HG03565 (cell line): Measurements from ENCODE around the gene CLEC4F.

Experiments used
- ATAC-seq: cut with Tn5 transposase; IDR thresholded peaks from one replicate; pipeline ENCODE4 v1.9.1; 2021; ENCODE audit warnings: mild to moderate bottlenecking, moderate library complexity; ENCODE audit not compliant: unreplicated experiment

CLEC4F gene

DNA sequence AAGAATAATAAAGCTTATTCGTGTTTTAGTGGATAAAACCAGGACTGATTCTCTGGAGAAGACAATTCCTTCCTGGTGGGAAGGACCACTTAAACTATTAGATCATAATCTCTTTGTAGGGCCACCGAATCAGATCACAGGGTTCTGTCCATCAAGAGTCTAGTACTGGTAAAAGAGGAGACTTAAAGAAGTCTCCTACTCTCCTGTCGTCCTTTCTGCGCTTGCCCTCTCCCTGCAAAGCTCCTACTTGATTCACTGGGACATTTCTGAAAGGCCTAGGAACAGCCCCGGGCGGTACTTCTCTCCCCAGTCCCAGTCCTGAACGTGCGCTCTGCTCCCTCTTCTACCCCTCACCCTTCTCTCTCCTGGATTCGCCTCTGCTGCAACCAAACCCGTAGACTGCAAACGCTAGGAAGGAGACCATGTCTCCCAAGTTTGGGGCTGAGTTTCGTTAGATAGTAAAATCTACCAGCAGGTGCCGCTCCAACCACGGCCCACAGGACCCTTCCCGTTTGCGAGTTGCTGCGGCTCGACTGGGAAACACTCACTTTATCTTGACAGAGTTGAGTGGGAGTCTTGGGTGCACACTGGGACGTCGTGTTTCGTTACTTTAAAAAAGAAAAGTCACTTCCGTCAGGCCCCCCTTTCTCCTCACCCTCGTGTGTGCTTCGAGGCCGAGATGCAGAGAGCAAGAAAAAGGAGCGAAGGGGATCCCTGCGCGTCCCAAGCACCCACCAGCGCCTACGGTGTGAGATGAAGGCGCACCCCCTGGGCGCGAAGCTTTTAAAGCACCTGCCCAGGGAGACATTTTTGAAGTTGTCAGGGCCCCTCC is 30.9 kb downstream of the CLEC4F start:
- ATAC-seq: no peak

DNA sequence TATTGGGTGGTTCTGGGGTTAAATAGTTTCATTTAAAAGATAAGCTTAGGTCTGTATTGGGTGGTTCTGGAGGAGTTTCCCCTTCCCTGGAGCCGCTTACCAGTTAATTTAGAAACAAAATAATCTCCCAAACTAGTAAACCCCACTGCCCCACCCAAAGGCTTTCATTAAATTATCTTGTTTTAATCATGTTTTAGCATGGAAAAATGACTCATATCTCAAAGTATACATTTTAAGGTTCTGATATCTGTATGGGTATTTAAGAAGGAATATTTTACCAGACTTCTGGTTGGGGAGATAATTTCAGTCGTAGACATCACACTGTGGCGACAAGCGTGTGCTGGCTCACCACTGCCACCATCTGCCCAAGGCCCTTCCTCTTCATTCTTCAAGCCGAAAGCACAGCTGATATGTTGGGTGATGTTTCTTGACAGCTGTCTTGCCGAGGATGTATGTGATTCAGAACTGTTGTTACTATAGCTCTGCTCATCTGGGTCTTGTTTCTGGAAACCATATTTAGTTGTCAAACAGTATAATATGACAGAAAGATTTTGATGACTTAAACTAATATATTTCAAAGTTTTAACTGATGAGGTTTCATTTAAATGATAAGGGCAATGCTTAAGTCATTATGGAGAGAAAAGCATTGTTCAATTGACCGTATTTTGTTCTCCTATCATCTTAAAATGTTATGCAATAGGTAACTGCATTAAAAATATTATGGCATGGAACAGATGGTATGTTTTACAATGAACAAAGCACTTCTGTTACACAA is 35.1 kb downstream of the CLEC4F start:
- ATAC-seq: no peak

DNA sequence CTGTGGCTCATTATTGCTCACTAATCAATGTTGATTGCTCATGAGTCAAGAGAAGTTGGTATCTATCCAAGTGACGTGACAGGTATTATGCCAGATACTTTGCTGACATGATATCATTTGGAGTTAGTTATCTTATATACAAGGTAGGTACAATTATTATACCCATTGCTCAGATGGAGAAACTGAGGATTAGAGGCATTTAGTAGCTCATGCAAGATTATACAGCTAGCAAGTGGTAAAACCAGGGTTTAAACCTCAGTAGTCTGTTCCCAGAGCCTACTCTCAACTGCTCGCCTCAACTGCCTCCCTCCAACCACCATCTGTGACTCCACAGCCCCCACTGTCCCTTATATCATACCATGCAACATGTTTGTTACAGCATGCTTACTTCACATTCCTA is 36.1 kb downstream of the CLEC4F start:
- ATAC-seq: no peak

DNA sequence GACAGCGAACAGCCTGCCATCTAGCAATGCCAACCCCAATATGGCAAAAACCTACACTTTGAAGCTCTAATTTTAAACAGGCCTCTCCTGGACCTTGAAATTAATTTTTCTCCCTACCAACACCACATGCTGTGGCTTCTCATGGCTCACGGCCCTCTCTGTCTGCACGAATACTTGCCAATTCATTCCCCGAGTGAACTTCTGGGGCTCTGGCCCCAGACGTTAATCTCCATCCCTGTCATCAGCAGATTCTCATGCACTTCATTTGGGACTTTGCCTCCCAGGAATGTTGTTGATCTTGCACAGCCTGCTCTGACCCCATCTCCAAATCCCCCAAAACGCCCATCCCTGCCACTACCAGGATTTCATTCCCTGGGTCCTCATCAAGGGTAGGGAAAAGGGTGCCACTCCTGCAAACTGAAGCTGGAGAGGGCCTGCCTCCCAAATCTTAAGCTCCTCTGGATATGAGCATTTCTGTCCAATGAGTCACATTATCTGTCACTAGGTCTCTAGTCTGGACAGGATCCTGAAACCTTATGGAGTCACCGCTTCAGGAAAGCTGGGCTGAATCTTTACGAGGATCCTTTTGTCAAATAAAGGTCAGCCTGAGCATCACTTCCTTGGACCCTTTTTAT is 40.4 kb downstream of the CLEC4F start:
- no peak for ATAC-seq

DNA sequence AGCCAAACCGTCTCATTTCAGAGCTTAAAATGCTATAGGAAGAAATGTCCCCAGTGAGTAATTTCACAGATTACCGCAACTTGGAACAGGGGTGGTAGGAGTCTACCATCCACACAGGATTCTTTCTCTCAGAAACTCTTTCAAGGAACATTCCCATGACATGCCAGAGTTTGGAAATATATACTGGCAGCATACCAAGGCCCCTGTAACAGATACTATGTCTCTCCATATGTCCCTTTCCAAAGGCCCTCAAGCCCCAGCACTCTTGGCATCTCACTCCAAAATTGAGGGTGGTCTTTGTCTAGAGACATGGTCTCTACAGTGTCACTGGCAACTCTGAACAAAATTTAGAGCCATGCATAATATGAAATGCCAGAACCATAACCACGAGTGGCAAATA is 40.9 kb downstream of the CLEC4F start:
- no peak for ATAC-seq

DNA sequence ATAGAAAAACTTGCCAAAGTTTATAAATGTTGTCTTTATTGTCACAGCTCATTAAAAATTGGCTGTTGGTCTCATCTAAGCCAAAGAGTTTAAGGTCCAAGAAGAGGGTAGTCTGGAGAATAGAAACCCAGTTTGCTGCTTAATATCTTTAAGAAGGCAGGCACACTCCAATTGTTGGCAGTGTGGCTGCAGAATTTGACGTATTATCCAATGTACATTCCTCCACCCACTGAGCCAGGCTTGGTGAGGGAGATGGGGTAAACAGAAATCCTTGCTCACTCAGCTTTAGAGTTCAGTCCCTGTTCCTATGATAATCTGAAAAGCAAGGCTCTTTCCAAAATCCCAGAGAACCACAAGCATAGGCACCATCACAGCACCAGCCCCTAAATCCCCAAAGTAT is 41.7 kb downstream of the CLEC4F start:
- no peak for ATAC-seq

DNA sequence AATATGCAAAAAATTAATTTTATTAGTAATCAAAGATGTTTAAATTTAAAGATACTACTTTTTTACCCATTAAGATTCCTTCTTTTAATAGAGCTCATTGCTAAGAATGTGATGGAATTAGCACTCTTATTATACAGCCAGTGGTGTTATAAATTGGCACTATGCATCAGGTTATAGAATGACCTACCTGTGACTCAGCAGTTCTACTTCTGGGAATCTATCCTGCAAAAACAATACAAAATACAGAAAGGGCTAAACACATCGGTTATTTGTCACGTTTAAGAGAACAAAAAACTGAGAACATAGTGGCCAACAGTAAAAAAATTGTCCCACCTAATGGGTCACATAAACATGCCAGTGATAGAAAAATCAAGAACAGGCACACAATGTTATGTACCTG is 42.9 kb downstream of the CLEC4F start:
- ATAC-seq: no peak

DNA sequence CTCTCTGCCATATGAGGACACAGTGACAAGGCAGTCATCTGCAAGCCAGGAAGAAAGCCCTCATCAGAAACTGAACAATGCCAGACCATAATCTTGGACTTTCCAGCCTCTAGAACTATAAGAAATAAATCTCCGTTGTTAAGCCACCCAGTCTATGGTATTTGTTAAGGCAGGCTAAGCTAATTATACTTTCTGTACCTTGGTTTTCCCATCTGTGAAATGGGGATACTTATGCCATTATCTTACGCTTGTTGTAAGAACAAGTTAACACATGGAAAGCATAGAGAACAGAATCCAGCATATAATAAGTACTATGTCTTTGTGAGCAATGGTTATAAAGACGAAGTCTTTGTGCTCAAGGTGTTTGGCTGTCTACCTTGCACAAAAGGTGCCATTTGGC is 44.1 kb downstream of the CLEC4F start:
- no peak for ATAC-seq

DNA sequence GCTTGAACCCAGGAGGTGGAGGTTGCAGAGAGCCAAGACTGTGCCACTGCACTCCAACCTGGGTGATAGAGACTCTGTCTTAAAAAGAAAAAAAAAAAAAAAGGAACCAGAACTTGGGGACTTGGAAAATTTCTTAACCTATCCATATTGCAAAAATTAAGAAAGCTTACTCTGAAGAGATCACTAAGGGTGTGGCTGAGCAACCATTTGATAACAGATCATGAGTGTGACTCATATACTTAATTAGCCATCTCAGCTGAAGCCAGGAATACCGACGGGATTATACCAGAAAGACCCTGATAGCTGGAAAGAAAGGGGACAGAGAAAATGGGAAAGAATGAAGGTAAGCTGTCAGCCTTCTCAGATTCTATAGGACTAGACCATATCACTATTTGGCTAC is 45.3 kb downstream of the CLEC4F start:
- no peak for ATAC-seq

DNA sequence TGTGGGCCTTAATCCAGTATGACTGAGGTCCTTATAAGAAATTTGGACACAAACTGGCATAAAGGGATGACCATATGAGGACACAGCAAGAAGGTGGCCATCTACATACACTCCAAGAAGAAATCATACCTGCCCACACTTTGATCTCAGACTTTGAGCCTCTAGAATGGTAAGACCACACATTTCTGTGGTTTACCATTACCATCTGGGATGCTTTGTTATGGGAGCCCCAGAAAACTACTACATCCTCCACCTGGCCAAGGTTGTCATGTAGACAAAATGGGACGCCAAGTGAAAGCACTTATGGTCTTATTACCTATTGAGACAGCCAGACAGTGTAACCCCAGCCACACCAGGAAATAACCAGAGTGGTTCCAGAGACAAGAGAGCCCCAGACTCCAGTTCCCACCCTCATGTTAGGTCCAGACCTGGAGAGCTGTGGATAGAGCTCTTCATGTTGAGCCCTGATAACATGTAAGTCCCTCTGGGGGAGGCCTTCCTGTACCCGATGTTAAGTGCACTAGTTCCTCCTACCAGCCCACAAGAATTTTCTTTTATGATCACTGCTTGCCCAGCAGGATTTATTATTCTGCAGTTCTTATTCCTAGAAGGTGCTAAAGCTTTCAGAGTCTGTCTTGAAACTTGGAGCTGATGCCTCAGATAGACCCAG is 47.8 kb downstream of the CLEC4F start:
- no peak for ATAC-seq

DNA sequence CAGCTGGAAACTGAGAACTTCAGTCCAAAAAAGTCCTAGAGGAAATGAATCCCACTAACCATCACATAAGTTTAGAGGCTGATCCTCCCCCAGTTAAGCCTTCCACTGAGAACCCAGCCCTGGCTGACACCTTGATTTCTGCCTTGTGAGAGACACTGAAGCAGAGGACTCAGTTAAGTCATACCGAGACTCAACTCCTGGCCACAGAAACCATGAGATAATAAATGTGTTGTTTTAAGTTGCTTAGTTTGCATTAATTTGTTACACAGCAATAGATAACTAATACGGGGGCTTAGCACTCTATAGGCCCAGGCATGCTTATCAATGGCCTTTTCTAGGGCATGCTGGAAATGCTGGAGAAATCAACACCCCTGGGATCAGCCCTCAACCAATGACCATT is 49.0 kb downstream of the CLEC4F start:
- peak; percentile 61 for ATAC-seq

DNA sequence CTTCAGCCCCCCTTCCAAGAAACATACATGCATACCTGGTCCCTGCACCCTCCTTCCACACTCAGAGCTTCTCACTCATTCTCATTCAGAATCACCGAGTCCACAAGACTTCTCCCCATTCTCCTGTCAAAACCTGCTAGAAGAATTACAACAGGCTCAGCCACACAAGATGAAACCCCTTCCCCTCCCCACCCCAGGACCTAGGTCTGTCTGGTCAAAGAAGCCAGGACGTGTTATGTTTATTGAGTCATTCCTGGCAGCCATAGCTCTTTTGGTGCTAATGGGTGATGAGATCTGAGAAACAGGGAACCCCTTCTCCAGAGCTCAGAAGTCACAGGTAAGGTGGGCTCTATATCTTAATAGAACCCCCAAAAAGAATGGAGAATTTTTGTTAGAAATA is 50.9 kb downstream of the CLEC4F start:
- no peak for ATAC-seq

DNA sequence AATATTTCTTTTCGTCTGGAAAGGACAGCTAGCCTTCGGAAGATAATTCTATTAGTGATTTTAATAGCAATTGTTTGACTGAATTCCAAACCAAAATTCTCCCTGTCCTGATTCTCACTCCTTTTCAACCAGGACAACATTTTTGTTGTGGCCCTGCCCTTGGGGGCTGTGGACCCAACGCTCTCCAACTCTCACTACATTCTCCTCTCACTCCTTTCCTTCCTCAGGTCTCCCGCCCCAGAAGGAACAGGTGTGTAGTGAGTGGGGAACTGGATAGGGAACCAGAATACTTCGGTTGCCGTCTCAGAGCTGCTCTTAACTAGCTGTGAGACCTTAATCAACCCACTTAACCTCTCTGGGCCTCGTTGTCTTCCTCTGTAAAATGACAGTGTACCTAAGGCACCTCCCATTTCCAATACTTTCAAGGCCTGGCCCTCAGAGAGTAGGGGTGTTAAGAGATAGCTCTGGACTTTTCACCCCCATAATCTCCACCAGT is 51.8 kb downstream of the CLEC4F start:
- ATAC-seq: no peak

DNA sequence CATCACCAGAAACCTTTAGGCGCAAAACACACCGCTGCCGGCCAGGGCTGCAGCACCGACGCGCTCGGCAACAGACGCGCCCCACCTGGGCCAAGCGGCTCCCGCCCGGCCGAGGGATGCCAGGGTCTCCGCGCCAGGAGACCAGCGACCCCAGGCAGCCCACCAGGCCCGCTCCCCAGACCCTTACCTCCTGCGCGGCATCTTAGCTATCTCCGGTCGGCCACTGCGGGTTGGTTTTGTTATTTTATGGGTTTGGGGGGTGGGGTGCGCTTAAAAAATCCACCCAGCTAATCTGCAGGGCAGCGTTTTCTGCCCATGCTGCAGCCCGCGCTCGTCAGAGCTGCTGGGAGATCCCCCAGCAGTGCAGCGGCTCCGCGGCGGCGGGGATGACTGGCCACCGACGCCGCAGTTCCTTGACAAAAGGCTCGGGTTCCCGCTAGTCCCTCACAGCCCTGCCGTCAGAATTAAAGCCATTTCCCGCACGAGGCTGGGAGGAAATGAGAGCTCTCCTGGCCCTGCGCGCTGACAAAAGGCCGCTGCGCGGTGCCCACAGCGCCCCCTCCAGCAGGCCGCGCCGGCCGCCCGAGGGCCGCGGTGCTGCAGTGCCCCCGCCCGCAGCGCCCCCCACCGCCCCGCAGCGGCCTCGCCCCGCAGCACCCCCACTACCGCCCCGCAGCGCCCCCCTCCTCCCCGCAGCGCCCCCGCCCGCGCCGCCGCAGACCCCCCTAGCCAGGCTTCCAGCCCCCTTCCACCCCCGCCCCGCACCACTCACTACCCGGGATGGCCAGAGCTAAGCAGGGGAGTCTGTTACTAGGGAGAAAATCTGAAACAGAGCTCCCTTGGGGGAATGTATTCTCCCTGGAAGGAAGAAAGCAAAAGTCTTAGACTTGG is 52.5 kb downstream of the CLEC4F start, which contains the start of gene ADD2:
ADD2 (minus strand) TSS at position 502 of the 891 bp plus-strand sequence. CDS start 61,792 bp downstream, outside the sequence.
- no peak for ATAC-seq

DNA sequence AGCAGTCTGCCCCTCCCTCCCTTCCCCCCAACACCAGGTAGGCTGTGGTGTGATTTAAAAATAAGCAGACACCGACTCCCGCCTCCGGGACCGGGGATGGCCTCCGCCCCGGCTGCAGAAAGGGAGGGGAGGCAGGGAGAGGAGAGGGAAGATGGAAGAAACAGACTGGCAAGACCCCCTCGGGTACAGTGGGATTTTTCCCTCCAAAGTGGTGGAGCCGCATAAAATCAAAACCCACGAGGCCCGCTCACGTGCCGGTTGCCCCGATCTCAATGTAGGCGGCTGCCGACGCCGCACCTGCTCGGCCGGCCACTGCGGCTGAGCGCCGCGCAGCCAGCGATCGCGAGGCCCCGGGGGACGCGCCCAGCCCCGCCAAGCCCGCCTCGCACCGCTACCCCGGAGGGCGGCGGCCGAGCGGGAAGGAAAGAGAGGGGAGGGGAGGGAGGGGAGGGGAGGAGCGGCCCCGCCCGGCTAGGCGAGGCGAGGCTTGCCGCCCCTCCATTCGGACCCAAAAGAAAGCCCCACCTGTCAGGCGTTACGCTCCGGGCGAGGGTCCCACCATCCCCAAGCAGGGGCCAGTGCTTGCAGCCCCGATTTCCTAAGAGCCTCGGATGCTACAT is 53.2 kb downstream of the CLEC4F start:
- ATAC-seq: no peak

DNA sequence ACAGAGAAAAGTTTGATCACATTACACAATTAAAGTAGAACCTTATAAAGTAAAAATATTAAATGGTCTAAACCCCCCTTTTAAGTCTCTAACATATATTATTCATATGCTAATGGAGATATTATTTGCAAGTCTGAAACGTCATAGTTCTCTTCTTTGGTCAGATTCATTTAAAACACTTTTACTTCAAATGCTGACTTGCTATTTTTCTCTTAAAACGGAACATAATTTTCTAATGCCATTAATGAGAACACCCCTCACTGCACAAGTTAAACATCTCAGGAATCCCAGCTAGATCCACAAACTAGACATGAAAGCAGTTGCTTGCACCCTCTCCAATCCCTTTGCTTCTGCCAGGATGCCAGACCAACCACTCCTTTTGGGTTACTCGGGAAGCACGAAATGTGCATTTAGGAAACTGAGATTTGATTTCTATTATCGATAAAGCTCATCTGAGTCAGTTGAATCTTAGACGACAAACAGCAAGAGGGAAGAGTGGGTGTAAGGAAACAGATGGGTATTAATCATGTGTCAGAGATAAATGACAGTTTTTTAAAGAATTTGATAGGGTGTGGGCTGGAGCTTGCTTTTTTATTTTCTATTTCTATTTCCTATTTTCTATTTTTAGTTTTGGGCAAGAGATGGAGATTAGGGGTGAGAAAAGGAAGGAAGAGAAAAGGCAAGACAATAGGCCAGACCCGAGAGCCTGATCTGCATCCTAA is 53.9 kb downstream of the CLEC4F start:
- ATAC-seq: no peak

DNA sequence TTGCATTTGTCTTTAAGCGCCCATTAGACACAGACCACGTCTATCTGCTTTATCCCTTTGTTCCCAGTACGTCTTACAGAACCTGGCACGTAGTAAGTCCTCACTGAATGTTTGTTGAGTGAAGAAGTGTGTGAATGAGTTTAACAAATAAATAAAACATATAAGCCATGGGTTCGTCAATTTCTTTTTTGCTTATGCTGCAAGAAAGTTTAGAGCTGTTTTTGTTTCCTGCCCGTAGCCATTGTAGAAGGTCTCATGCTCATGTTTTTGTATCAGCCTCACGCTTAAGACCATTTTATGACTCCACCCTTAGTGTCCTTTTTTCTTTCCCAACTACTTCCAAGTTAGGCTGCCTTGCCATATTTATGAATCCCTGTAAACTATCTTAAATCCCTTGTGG is 54.9 kb downstream of the CLEC4F start:
- ATAC-seq: no peak

DNA sequence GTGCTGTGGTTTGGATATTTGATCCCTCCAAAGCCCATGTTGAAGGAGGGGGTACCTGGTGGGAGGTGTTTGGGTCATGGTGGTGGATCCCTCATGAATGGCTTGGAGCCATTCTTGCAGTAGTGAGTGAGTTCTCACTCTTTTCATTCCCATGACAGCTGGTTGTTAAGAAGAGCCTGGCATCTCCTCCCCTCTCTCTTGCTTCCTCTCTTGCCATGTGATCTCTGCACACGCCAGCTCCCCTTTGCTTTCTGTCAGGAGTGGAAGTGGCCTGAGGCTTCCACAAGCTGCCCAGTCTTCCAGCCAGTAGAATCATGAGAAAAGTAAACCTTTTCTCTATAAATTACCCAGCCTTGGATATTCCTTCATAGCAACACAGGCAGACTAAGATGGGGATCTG is 61.0 kb downstream of the CLEC4F start:
- ATAC-seq: no peak
